GM21529 (cell line): Measurements from ENCODE around the gene MGAT4B.

Source experiments
- ATAC-seq: cut with Tn5 transposase; IDR thresholded peaks from one replicate; pipeline ENCODE4 v1.9.1; 2021; ENCODE audit not compliant: unreplicated experiment

MGAT4B gene

GRCh38 chr5:179827680-179828079, 21.0 kb upstream of the MGAT4B start:
- no peak for ATAC-seq

- no peak for ATAC-seq
These were observed 19.1 kb upstream of the MGAT4B start for GRCh38 chr5:179825655-179826182.

GRCh38 chr5:179824745-179825112, 18.1 kb upstream of the MGAT4B start:
- no peak for ATAC-seq

GRCh38 chr5:179823937-179824744, 17.5 kb upstream of the MGAT4B start:
- no peak for ATAC-seq

GRCh38 chr5:179822444-179822990, 15.9 kb upstream of the MGAT4B start:
- ATAC-seq, result no peak

- no peak for ATAC-seq
These were observed 15.4 kb upstream of the MGAT4B start for GRCh38 chr5:179822059-179822432.

- peak; percentile 49 for ATAC-seq
These were observed 14.8 kb upstream of the MGAT4B start for GRCh38 chr5:179821298-179822058.

GRCh38 chr5:179820483-179821297, 14.0 kb upstream of the MGAT4B start, which contains the start of gene SQSTM1:
SQSTM1 (plus strand) TSS chr5:179820905; CDS start chr5:179820937, 32 bp downstream.
- peak; percentile 36 for ATAC-seq

GRCh38 chr5:179820127-179820482, 13.4 kb upstream of the MGAT4B start:
- no peak for ATAC-seq

- ATAC-seq, result peak; percentile 10
These were observed 12.8 kb upstream of the MGAT4B start for GRCh38 chr5:179819296-179820126.

GRCh38 chr5:179818746-179819295, 12.2 kb upstream of the MGAT4B start:
- peak; percentile 69 for ATAC-seq

- no peak for ATAC-seq
These were observed 11.5 kb upstream of the MGAT4B start for GRCh38 chr5:179817890-179818745.

- no peak for ATAC-seq
These were observed 10.8 kb upstream of the MGAT4B start for GRCh38 chr5:179817470-179817840.

- ATAC-seq, result no peak
These were observed 10.3 kb upstream of the MGAT4B start for GRCh38 chr5:179816796-179817469.

GRCh38 chr5:179816401-179816795, 9.7 kb upstream of the MGAT4B start:
- ATAC-seq, result no peak

- ATAC-seq, result no peak
These were observed 9.0 kb upstream of the MGAT4B start for GRCh38 chr5:179815491-179816249.

GRCh38 chr5:179814090-179814489, 7.4 kb upstream of the MGAT4B start:
- no peak for ATAC-seq
